PFSK-1 (cell line): ENCODE data around the gene ELAVL2.

Experiments
- POLR2AphosphoS5 ChIP-seq: IDR thresholded peaks from 2 replicates; pipeline ENCODE4 v1.6.1; 2012; ENCODE audit warnings: low read depth, mild to moderate bottlenecking, control low read depth, low read length, moderate library complexity
- REST ChIP-seq, 2 experiments: IDR thresholded peaks; 2 replicates each; pipeline versions ENCODE4 v1.6.1 to v1.8.0; 2011 to 2012; ENCODE audit warnings: low read depth in 2 of 2, low read length in 2 of 2, control low read depth in 1 of 2, inconsistent platforms in 1 of 2, mild to moderate bottlenecking in 1 of 2, moderate library complexity in 1 of 2; ENCODE audit not compliant: insufficient read depth in 1 of 2
- SIN3A ChIP-seq: IDR thresholded peaks from 2 replicates; pipeline ENCODE4 v1.6.1; 2012; ENCODE audit warnings: mild to moderate bottlenecking, low read length, moderate library complexity, borderline replicate concordance; ENCODE audit not compliant: insufficient read depth
- TAF1 ChIP-seq: IDR thresholded peaks from 2 replicates; pipeline ENCODE4 v1.6.1; 2012; ENCODE audit warnings: low read length, control low read depth, borderline replicate concordance; ENCODE audit not compliant: insufficient read depth

- TF ChIP-seq SIN3A (no peak), REST (IDR thresholded peaks at IDR 0.05; ENCODE audit: insufficient read depth in 1 of 2, low read depth in 2 of 2, low read length in 2 of 2) (no peak), POLR2AphosphoS5 (no peak), TAF1 (no peak)
Observed at GRCh38 chr9:23723672-23724071, 102.4 kb downstream of the ELAVL2 start.
